Breast epithelium (tissue), 4 donors: Measurements from ENCODE around the gene FUT9. TPM values are rescaled to one million over a fixed set of nuclear protein-coding genes. Genes with fewer than 3 reads are reported as not detected.

Experiments
- DNase-seq, 2 donors: peaks; one replicate each; pipeline ENCODE4 v3.0.0-alpha.2; 2019; ENCODE audit warnings: low spot score in 2 of 2
- H3K27ac ChIP-seq, 2 donors: fragments of 200-600 bp; sonication (generic) in 1 of 2; one replicate each; pipeline ENCODE4 v1.5.1; 2016 to 2019; ENCODE audit warnings: mild to moderate bottlenecking in 1 of 2
- H3K27me3 ChIP-seq, 2 donors: fragments of 200-600 bp; sonication (generic) in 1 of 2; one replicate each; pipeline versions ENCODE4 v1.5.1 to v1.6.0; 2017 to 2019; ENCODE audit warnings: control low read depth in 1 of 2, mild to moderate bottlenecking in 1 of 2
- H3K36me3 ChIP-seq: fragments of 200-600 bp; one replicate; pipeline ENCODE4 v1.5.1; 2019
- H3K4me1 ChIP-seq, 2 donors: fragments of 200-600 bp; sonication (generic); one replicate each; pipeline ENCODE4 v1.5.1; 2016 to 2019; ENCODE audit warnings: control low read depth in 1 of 2
- H3K4me3 ChIP-seq, 3 donors: fragments of 200-600 bp; sonication (generic); 1 replicate in 2 of 3; 2 replicates in 1 of 3; pipeline ENCODE4 v1.5.1; 2016 to 2019; ENCODE audit warnings: mild to moderate bottlenecking in 3 of 3, moderate library complexity in 2 of 3
- H3K9me3 ChIP-seq, 2 donors: fragments of 200-600 bp; sonication (generic) in 1 of 2; one replicate each; pipeline ENCODE4 v1.5.1; 2016 to 2019; ENCODE audit warnings: control low read depth in 1 of 2
- CTCF ChIP-seq, 3 donors: fragments of 450-650 bp; IDR thresholded peaks; one replicate each; pipeline ENCODE4 v1.5.1; 2016 to 2017; ENCODE audit warnings: antibody characterized with exemption in 3 of 3, mild to moderate bottlenecking in 3 of 3, moderate library complexity in 3 of 3
- POLR2A ChIP-seq: fragments of 450-650 bp; IDR thresholded peaks from one replicate; pipeline ENCODE4 v1.6.1; 2016; ENCODE audit warnings: antibody characterized with exemption, mild to moderate bottlenecking, moderate library complexity
- POLR2AphosphoS5 ChIP-seq, 3 donors: sonication (generic); formaldehyde crosslinking; IDR thresholded peaks; one replicate each; pipeline ENCODE4 v1.6.1; 2017; ENCODE audit warnings: antibody characterized with exemption in 3 of 3
- intact Hi-C: fragments of 100-400 bp; cut with DNase I; formaldehyde crosslinking; loops from one replicate; pipeline ENCODE4 v1.15.1; 2023; ENCODE audit warnings: low total_unique reads
- total RNA-seq, 3 donors: library from RNA; depleted of rRNA; stranded (reverse); fragments of >200 nt; gene quantifications; one replicate each; pipeline ENCODE4 v1.1.0, GENCODE V29; 2016

Gene FUT9
- total RNA-seq, 3 donors from 2014 or later: 1.3 to 2.8 TPM; not detected in 1

GRCh38 chr6:95994151-95994550 is 21.6 kb upstream of the FUT9 start:
- DNase-seq: no peak
- H3K36me3 ChIP-seq: no peaks in the 10 kb centered on the region
- intact Hi-C loops: no loop called here
- H3K4me1 ChIP-seq: no peaks in the 10 kb centered on the region
- TF ChIP-seq POLR2A: no peak
- TF ChIP-seq POLR2AphosphoS5 (IDR thresholded peaks at IDR 0.05): no peak
- no peak for TF ChIP-seq CTCF (IDR thresholded peaks at IDR 0.05)
- no peak overlapping the region for H3K4me3 ChIP-seq
- H3K27ac ChIP-seq: no peak overlapping the region
- H3K27me3 ChIP-seq: no peaks in the 10 kb centered on the region
- peaks cover 5 to 17% of the 10 kb centered on the region in 2 donors for H3K9me3 ChIP-seq

- H3K36me3 ChIP-seq: no peaks in the 10 kb centered on the region
- H3K27me3 ChIP-seq: no peaks in the 10 kb centered on the region
- DNase-seq: no peak
- no peak overlapping the region for H3K27ac ChIP-seq
- H3K9me3 ChIP-seq: no peaks in the 10 kb centered on the region
- TF ChIP-seq POLR2AphosphoS5 (IDR thresholded peaks at IDR 0.05): no peak
- no peak for TF ChIP-seq CTCF (IDR thresholded peaks at IDR 0.05)
- TF ChIP-seq POLR2A: no peak
- H3K4me3 ChIP-seq: no peak overlapping the region
- H3K4me1 ChIP-seq: no peaks in the 10 kb centered on the region
- intact Hi-C loops: no loop called here
These were observed 17.6 kb upstream of the FUT9 start for GRCh38 chr6:95998133-95998532.

- intact Hi-C loops: no loop called here
- no peak for DNase-seq
- H3K4me1 ChIP-seq: no peaks in the 10 kb centered on the region
- TF ChIP-seq POLR2A (no peak), CTCF (IDR thresholded peaks at IDR 0.05) (no peak), POLR2AphosphoS5 (IDR thresholded peaks at IDR 0.05) (no peak)
- H3K36me3 ChIP-seq: no peaks in the 10 kb centered on the region
- no peak overlapping the region for H3K27ac ChIP-seq
- no peak overlapping the region for H3K4me3 ChIP-seq
- H3K9me3 ChIP-seq: no peaks in the 10 kb centered on the region
- no peaks in the 10 kb centered on the region for H3K27me3 ChIP-seq
These were observed 13.7 kb upstream of the FUT9 start for GRCh38 chr6:96001891-96002575.

- H3K36me3 ChIP-seq: no peaks in the 10 kb centered on the region
- H3K27ac ChIP-seq: no peak overlapping the region
- intact Hi-C loops: no loop called here
- no peaks in the 10 kb centered on the region for H3K4me1 ChIP-seq
- no peaks in the 10 kb centered on the region for H3K27me3 ChIP-seq
- no peak for DNase-seq
- no peaks in the 10 kb centered on the region for H3K9me3 ChIP-seq
- H3K4me3 ChIP-seq: no peak overlapping the region
- no peak for TF ChIP-seq POLR2A
- TF ChIP-seq POLR2AphosphoS5 (IDR thresholded peaks at IDR 0.05): no peak
- no peak for TF ChIP-seq CTCF (IDR thresholded peaks at IDR 0.05)
These were observed 13.2 kb upstream of the FUT9 start for GRCh38 chr6:96002576-96002910.

- DNase-seq: no peak
- H3K4me3 ChIP-seq: no peak overlapping the region
- intact Hi-C loops: no loop called here
- H3K9me3 ChIP-seq: no peaks in the 10 kb centered on the region
- no peak overlapping the region for H3K27ac ChIP-seq
- no peaks in the 10 kb centered on the region for H3K36me3 ChIP-seq
- H3K4me1 ChIP-seq: no peaks in the 10 kb centered on the region
- no peaks in the 10 kb centered on the region for H3K27me3 ChIP-seq
- no peak for TF ChIP-seq POLR2A
- no peak for TF ChIP-seq CTCF (IDR thresholded peaks at IDR 0.05)
- no peak for TF ChIP-seq POLR2AphosphoS5 (IDR thresholded peaks at IDR 0.05)
These were observed 12.9 kb upstream of the FUT9 start for GRCh38 chr6:96002912-96003311.
